HG03064 (cell line): ENCODE measurements around the gene TRPC4AP.

Experiments
- ATAC-seq: cut with Tn5 transposase; IDR thresholded peaks from one replicate; pipeline ENCODE4 v1.9.1; 2021; ENCODE audit warnings: low read depth; ENCODE audit not compliant: unreplicated experiment

The TRPC4AP gene

DNA sequence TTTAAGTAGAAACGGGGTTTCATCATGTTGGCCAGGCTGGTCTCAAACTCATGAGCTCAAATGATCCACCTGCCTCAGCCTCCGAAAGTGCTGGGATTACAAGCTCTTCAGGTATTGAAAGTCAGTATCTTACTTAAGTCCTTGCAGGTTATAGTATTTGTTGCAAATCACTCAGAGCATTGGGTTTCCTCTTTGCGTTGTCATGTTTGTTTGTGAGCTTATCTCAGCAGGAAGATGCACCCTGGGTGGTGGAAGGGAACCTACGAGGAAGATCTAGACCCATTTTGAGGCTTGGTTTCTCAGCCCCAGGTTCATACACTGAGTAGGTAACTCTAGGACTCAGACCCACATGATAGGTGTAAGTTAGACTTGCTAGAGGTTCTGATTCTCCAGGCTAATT, 118.4 kb downstream of the TRPC4AP start:
- no peak for ATAC-seq

DNA sequence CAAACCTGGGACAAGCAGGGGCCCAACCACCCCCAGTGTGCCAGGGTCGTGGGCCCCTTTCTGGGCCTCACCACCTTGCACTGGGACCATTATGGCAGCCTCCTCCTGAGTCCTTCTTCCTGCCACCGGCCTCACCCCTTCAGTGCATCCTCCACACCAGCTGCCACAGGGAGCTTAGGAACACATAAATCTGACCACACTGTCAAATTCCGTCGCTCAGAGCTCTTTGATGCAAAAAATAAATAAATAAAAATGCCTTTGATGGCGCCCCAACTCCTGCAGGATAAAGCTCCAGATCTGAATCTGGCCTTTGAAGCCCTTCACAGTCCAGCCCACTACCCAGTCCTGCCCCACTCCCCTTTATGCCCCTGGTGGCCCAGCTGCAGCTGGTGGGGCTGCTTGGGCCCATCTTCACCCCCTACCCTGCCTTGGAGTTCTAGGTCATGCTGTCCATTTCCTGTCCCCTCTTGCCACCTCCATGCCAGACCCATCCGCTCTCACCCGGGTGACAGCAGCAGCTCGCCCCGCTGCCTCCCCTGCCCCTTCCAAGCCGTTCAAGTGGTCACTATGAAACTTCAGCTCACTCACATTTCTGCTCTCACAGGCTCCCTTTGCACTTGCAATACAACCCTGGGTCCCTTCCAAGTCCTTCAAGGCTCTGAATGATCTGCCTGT, 120.9 kb downstream of the TRPC4AP start:
- no peak for ATAC-seq

DNA sequence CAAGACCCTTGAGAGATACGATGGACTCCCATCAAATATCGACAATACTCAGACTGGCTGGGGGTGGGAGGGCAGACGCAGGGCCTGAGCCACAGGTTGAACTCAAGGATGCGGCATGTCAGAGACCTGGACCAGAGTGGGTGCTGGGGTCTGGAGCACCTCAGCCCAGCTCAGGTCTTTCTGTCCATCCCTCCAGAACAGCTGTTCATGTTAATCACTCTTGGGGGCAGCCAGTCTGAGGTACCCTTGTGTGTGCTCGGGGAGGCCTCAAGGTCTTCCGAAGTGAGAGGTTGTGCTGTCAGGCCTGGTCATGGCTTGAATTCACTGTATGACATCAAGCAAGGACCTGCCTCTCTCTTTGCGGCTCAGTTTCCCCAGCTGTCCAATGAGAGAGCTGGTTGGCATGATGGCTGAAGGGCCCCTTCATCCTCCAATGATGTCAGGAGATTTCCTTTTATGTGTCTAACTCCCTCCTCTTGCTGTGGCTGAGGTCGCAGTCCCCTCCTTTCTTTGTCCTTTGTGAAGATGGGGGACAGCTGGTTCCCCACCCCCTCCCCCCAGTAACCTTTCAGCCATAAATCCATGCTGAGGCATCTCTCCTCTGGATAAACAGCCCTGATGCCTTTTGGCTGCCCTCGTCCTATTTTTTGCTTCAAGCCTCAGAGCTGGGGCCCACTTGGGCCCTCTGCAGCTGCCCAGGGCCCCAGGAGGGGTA, 121.6 kb downstream of the TRPC4AP start:
- ATAC-seq, result no peak

- no peak for ATAC-seq
Observed at GRCh38 chr20:34970193-34970840, 122.3 kb downstream of the TRPC4AP start.

DNA sequence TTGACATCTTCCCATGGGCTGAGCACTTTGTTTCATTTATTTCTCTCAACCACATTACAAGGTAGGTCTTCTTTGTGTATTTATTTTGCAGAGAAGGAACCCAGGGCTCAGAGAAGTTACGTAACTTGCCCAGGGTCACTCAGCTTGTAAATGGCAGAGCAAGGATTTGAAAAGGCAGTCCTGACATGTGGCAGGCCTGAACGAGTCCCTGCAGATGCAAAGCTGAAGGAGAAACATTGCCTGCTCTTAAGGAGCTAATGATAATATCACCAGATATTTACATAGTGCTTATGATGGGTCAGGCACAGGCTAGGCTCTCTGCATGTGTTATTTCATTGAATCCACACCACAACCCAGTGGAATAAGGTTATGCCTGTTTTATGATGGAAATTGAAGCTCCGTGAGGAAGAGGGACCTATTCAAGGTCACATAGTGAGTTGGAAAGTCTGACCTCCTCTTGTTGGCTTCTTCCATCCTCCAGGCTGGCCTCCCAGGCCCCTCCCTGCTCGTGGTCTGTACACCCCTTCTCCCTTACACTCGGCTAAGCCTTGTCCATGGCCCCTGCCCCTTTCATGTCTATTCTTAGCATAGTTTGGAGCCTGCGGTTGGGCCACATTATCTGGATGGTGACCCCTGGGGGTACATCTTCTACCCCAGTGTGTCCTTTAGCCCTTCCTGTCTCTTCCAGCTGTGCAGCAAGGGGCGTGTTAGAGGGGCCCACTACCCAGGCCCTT, 124.4 kb downstream of the TRPC4AP start:
- ATAC-seq, result no peak

- ATAC-seq, result no peak
Observed at GRCh38 chr20:34967421-34967820, 125.2 kb downstream of the TRPC4AP start.

DNA sequence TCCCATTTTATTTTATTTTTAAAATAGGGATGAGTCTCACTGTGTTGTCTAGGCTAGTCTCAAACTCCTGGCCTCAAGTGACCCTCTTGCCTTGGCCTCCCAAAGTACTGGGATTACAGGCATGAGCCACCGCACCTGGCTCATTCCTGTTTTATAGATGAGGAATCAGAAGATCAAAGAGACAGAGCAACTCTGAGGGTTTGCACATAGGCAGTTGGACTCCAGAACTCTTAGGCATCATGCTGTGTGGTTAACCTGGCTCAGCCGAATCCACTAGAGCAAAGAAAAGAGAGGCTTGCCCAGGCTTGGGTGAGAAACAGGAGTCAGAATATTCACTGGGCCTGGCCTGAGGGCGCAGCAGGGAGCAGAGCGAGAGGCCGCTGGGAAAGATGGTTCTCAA, 127.6 kb downstream of the TRPC4AP start:
- ATAC-seq, result no peak

GRCh38 chr20:34964486-34964885, 128.1 kb downstream of the TRPC4AP start:
- ATAC-seq, result no peak

- no peak for ATAC-seq
Observed at GRCh38 chr20:34956751-34957472, 135.7 kb downstream of the TRPC4AP start.

- ATAC-seq, result no peak
Observed at GRCh38 chr20:34956041-34956458, 136.6 kb downstream of the TRPC4AP start.

DNA sequence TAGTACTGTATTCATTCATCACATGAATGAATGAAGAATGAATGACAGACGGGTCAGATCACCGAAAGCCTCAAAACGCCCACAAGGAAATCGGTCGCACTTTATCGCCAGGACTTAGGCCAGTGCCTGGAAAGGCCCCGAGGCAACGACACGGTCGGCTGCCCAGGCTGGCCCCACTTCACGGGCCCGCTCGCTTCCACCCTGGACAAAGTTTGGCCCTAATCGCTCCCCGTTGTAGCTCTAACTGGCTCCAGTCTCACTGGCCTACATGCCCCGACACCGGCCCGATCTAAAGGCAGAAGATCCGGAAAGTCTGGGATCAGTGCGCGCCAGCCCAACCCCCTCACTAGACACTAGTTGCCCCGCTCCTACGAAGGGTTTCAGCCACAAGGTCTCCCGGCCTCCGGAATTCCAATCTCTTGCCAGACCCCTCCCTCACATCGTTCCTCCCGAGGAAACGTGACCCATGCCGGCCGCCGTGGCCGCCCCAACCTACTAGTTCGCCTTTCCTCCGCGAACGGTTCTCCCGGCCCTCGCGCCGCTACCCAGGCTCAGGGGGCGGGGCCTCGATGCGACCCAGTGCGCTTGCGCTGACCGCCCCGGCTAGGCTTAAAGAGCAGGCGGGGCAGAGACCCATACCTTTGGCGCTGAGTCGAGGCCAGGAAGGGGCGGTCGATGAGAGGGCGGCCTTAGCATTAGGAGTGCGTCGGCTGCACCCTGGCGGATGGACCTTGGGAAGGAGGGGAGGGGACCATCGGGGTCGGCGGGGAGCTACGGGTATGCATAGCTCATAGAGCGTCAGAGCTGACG, 137.2 kb downstream of the TRPC4AP start, which contains the start of the genes GSS and MYH7B:
Gene GSS (minus strand): TSS at position 576 of the 810 bp plus-strand sequence. CDS start 3,954 bp downstream, outside the sequence.
Gene MYH7B (plus strand): TSS at position 638 of the 810 bp plus-strand sequence. CDS start 22,138 bp downstream, outside the sequence.
- peak; percentile 78 for ATAC-seq

DNA sequence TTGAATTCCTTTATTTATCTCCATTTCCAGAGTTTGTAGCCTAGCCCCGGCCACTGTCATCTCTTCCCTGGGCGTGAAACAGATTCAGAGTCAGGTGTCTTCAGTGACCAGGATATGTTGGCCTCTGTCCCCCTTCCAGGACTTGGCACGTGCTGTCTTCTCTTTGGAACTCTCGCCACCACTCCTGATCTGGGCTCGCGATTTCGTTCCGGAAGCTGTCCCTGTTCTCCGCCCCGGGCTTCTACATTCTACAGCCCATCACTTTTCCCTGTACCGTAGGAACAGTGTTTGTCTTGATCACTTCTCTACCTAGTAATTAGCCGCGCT, 137.7 kb downstream of the TRPC4AP start:
- ATAC-seq, result peak; percentile 17

DNA sequence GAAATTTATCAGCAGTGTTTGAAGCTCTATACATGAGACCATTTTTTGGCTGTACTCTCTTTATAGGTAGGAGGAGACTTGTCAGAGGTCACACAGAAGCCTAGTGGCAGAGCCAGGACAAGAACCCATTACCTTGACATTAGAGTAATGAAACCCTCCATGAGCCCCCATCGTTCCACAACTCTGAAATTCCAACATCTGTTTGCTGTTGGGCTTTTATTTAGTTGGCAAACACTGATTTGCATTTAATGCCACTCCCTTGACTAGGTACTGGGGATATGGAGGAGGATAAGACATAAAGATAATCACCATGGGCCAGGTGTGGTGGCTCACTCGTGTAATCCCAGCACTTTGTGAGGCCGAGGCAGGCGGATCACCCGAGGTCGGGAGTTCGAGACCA, 138.6 kb downstream of the TRPC4AP start:
- no peak for ATAC-seq

GRCh38 chr20:34952671-34953070, 139.9 kb downstream of the TRPC4AP start:
- no peak for ATAC-seq
